Brain pericyte (primary cell): Measurements from ENCODE around the gene TENM4.

Source experiments
- DNase-seq: peaks from one replicate; pipeline ENCODE4 v3.0.0-alpha.2; 2012; ENCODE audit warnings: low read depth, low spot score

The TENM4 gene

DNA sequence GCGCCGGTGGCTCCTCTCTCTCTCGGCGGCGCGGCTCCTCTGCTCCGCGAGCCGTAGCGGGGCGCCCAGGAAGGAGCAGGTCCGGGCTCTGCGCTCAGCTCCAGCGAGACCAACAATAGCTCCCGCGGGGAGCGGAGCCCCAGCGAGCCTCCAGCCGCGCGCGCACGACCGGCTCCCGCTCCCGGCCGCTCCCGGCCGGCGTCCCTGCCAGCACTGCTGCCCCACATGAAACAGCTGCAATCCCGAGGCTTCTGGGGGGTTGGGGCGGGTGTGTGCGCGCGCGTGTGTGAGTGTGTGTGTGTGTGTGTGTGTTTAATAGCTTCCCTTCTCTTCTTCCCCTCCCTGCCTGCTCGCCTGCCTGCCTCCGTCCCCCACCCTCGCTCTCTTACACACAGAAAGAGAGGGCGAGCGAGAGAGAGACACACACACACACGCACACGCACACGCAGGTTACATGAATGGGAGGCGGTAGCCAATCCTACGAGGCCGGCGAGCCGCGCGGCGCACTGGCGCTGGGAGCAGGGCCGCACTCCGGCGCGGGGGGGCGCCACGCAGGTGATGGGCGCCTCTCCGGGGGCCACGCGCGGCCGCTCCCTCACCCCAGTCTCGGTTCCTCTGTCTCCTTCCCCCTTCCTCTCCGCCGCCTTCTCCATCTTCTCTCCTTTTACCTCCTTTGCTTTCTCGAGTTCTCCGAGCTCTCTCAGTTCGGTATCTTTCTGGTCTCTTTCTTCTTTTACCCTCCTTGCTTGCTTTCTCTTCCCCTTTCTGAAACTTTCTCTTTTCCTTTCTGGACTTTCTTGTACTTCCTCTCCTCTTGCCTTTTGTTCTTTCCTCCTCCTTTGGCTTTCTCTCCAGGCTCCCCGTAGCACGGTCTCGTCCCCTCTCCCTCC lies at the start of gene TENM4:
Gene TENM4 (minus strand): TSS at position 460 of the 890 bp plus-strand sequence. CDS start 371,086 bp downstream, outside the sequence.
- peak; percentile 41 for DNase-seq

- no peak for DNase-seq
Measured at GRCh38 chr11:79488286-79488685, 47.5 kb upstream of the TENM4 start.

DNA sequence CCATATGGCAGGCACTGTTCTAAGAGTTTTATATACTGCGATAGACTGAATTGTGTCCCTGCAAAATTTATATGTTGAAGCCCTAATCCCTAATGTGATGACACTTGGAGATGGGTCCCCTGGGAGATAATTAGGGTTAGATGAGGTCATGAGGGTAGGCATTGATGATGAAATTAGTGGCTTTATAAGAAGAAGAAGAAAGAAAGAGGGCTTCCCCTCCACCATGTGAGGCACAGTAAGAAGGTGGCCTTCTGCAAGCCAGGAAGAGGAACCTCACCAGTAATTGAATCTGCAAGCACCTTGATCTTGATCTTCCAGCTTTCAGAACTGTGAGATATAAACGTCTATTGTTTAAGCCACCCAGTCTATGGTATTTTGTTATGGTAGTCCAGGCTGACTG lies 46.6 kb upstream of the TENM4 start:
- DNase-seq, result no peak

DNA sequence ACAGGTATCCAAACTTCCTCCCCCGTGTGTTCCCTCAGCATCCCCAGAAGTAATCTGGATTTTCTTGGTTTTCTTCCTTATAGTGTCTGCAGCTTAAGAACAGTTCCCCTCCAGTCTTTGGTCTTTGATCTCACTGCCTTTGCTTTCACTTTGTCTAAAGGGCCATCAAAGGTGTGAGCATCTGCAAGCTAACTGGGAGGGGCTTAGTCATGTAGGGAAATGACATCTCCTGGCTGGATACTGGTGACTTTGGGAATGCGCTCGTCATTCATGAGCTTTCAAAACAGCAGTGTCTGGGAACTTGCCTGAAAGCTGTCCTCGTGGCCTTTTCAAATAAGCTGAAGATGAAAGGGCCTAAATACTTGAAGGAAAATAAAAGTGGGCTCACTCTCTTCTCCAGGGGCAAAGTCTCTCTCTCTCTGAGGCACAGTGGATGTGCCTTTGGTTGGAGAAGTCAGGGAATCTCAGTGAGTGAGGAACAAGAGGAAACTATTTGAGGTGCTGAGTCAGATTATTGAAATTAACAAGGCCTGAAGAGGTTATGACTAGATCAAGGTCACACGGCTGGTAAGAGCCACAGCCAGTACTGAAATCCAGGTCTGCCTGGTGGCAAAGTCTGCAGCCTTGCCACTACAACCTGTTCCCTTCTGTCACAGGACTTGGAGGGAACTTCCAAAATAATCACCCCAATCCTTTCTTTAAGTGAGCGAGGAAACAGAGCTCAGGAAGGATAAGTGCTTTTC lies 45.6 kb upstream of the TENM4 start:
- no peak for DNase-seq

DNA sequence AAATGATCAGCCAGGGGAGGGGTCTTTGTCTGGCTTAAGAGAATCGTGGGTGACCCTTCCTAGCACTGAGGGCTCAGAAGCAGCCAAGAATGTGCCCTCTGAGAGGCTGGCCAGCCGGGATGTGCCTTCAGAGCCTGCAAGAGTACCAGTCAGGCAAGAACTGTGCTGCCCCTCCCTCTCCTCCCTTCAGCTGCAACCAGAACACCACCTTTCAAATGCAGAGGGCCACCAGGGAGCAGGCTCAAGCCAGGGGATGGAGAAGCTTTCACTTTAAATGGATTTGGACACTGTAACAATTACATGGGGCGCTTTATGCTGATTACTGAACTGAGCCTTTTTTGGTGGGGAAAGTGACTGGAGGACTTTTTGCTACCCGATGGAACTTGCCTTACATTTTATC lies 44.9 kb upstream of the TENM4 start:
- DNase-seq, result no peak

DNA sequence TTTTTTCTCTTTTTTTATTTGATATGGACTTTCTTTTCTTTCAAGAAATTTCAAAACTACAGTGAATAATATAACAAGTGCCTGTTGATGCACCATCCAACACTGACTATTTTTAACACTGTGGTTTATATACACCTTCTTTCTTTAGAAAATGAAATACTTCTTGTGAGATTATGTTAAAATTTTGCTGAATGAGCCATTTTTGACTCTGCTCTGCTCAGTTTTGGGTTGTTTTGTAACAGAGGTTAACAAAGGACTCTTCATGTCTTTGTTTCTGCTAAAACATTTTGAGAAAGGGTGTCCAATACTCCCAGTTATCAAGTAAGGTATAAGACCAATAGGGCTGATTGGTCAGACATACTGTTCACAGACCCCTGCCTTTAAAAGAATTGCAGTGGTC lies 44.0 kb upstream of the TENM4 start:
- no peak for DNase-seq

DNA sequence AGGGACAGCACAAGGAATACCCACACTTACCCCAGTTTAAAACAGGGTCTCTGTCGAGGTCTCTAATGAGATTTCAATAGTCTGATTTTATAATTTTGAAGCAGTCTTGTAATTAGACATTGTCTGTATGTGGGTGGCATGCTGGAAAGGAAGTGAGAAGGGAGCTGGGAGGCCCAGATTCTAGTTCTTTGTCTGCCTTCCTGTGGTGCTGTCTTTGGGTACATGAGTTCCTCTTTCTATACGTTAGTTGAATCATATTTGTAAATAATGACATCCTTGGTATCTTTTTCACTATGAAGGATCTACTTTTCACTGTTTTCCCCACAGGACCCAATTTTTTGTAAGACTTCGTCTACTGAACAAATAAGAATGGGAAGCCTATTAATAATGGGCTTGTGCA lies 42.0 kb upstream of the TENM4 start:
- DNase-seq, result no peak

DNA sequence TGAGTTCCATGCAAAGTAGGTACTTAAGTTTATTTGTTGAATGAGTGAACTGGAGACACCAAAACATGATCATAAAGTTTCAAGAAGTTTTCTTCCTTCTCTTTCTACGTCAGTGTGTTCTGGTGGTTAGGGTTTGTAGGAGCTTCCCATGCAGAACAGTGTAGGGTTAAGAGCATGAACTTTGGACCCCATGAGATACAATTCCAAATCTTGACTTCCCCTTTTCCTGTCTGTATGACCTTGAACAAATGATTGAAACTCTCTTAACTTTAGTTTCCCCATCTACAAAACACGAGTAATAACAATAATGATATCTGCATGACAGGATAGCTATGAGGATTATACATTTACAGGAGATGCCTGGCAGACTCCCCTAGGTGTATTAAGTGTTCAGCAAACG lies 41.0 kb upstream of the TENM4 start:
- DNase-seq, result no peak

GRCh38 chr11:79480864-79481263 lies 40.0 kb upstream of the TENM4 start:
- no peak for DNase-seq

DNA sequence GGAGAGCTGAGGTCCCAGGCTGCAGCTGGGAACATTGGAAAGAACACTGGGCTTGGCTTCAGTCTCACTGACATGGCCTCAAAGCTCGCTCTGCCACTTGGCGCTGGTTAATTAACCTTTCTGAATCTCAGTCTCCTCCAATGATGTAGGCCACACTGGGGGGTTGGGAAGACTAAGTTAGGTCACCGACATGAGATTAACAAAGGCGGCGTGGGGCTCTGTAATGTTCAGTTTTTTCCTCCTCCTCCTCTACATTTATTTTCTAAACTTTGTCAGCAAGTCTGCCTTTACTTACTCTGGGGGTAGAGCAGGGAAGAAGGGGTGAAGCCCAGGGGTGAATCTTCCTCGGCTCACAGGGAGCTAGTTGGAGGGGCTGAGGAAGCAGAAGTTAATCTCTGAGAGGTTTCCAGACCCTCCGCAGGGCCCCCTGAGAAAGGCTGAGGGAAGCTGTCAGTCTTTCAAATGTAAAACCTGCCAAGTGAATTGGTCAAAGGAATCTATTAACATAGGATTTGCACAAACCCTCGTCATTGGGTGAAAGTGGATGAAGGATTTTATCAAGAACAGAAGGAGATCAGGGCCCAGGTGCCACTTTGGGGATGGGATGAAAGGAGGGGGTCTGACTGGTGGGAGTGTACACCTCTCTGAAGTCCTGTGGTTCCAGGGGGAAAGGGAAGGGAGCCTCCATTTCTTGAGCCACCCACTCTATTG lies 32.1 kb upstream of the TENM4 start:
- no peak for DNase-seq

DNA sequence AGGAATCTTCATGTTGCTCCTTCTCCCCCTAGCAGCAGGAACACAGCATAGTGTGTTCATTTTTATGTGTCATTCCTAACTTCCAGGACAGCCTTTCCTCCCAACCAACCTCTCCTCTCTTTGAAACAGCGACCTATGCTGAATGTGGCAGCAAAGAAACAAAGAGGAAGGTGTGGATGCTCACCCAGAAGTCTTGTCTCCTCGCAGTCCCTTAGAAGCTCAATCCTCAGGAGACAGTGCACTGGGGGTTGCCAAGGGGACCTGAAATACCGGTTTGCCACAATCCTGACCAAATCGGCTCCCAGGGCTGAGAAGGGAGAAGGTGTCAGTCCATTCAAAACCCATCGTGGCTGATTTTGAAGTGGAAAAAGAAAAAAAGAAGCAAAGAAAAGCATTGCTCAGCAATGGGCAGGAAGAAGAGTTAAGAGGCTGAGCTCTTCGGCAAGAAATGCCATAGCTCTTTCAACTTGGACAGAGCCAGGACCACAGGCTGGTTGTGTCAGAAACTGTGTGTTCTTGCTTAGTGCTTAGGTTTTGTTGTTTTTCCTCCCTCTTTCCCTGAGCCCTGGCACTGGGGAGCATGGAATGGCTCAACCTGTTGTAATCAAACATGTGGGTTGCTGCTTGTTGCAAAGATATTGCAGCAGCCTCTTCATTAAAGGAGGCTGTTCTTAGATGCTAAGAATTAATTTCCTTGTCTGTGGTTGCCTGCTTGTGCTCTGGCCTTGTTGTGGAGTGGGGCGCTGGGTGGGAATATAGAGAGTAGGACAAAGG lies 30.4 kb upstream of the TENM4 start:
- DNase-seq, result no peak

- no peak for DNase-seq
Measured at GRCh38 chr11:79470161-79470560, 29.3 kb upstream of the TENM4 start.

- DNase-seq, result no peak
Measured at GRCh38 chr11:79467761-79468160, 26.9 kb upstream of the TENM4 start.

DNA sequence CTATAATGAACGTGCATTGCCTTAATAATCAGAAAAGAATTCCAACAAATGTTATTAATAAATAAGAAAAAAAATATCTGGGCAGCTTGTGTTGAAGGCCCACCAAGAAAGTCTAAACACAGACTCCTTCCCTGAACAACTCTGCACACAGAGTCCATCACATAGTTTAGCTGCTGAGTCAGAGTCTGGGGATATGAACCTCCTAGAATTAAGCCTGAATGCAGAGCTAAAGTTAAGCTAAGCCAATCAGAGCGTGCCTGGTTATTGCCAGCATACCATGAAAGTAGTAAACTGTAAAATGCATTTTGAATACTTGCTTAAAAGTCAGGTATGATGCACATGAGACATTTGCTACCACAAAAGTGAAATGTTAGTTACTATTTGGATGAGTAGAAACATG lies 25.6 kb upstream of the TENM4 start:
- no peak for DNase-seq

- no peak for DNase-seq
Measured at GRCh38 chr11:79465160-79465559, 24.3 kb upstream of the TENM4 start.

DNA sequence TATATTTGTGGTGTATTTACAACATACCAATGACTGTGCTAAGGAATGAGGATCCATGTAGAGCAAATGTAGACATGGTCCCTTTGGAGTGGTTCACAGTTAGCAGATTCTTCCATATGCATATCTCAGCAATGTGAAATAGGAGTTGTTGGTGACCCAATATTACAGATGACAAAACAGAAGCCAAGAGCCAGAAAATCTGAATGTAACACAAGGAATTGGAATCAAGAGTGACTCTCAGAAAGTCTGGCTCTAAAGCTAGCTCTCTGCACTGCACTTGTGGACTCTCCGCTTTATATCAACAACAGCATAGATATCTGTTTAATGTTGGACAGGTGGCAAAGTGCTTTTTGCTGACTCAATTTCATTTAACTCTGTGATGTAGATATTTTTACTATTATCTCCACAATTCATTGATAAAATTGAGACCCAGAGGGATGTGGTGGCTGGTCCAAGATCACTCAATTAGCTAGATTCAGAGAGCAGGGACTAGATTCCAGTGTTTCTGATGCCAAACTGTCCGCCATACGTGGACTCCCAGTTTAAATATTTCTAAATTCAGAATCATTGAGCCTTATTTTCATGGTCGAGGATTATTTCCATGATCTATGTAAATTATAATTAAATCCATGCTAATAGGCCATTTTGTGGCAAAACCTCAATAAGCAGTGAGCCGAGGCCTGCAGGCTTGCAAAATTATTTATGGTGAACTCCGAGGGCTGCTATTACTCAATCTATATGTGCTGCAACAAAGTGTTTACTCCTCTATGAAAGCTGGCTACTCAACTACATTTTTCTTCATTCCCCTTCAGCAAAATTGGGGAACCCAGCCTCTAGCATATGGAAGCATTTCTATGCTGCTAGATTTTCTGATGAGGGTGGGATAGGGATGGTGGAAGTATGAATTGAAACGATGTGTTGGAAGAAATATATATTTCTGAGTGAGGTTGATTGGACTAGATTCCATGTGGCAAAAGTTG lies 21.1 kb upstream of the TENM4 start:
- no peak for DNase-seq

DNA sequence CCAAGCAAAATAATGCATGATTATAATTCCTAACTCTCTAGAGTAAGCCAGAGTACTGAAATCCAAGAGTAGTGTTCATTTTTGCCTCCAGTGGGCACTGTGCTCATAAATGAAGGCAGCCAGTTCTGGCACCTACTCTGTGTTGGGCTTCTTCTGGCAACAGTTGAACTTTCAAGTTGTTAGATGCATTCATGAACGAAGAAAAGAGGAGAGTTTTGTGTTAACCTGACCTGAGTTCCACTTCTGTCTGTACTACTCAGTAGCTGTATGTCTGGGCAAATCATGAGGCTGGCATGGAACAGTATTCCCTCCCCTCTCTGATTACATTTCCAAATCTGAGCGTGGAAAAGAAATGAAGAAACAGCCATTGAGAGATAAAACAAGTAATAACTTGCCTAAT lies 20.3 kb upstream of the TENM4 start:
- DNase-seq, result no peak

GRCh38 chr11:79458709-79459108 lies 17.9 kb upstream of the TENM4 start:
- no peak for DNase-seq

DNA sequence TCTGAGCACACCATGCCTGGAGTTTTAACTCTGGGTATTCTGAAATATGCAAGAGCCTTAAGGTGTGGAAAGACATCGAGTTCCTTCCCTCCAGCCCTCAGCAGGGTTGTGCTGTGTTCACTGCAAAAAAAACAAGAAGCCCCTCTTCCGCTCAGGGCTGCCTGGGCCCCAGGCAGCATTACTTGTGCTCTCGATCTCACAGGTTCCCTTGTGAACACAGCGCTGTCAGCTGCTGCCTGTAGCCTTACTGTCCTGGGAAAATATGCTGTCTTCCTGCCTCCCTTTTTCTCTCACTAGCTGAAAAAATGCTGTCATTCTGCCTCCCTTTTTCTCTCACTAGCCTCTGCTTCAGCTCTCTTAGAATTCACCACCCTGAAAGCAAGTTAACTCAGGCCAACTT lies 15.7 kb upstream of the TENM4 start:
- DNase-seq, result no peak

GRCh38 chr11:79453617-79454016 lies 12.8 kb upstream of the TENM4 start:
- DNase-seq, result no peak
